Thyroid gland (tissue), 4 donors: ENCODE data around the gene TPBGL.

Source experiments
- POLR2A ChIP-seq, 2 donors: fragments of 450-650 bp; IDR thresholded peaks; one replicate each; pipeline ENCODE4 v1.6.1; 2017; ENCODE audit warnings: antibody characterized with exemption in 2 of 2, mild to moderate bottlenecking in 2 of 2, moderate library complexity in 1 of 2
- TF ChIP-seq, protein P1 (sequence below), 6 experiments: fragments of 200-600 bp in 3 of 6; fragments of 450-650 bp in 3 of 6; sonication (generic) in 3 of 6; IDR thresholded peaks; one replicate each; pipeline ENCODE4 v1.5.1; 2016 to 2019; ENCODE audit warnings: antibody characterized with exemption in 6 of 6, mild to moderate bottlenecking in 2 of 6, inconsistent platforms in 1 of 6, moderate library complexity in 1 of 6

DNA sequence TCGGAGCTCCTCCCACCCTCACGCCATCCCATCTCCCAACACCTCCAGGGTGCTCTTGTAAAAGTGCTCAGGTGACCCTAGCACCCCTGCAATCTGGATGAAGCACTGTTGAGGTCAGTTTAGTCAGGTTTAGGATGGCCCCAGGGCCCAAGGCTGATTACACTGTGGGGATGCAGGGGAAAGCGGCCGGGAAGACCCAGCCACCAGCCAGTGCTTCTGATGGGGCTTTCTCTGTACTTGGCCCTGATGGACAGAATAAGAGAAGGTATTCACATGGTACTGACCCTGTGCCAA, 28.7 kb downstream of the TPBGL start:
- TF ChIP-seq, protein P1, sequence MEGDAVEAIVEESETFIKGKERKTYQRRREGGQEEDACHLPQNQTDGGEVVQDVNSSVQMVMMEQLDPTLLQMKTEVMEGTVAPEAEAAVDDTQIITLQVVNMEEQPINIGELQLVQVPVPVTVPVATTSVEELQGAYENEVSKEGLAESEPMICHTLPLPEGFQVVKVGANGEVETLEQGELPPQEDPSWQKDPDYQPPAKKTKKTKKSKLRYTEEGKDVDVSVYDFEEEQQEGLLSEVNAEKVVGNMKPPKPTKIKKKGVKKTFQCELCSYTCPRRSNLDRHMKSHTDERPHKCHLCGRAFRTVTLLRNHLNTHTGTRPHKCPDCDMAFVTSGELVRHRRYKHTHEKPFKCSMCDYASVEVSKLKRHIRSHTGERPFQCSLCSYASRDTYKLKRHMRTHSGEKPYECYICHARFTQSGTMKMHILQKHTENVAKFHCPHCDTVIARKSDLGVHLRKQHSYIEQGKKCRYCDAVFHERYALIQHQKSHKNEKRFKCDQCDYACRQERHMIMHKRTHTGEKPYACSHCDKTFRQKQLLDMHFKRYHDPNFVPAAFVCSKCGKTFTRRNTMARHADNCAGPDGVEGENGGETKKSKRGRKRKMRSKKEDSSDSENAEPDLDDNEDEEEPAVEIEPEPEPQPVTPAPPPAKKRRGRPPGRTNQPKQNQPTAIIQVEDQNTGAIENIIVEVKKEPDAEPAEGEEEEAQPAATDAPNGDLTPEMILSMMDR (IDR thresholded peaks at IDR 0.05), result no peak
- no peak for TF ChIP-seq POLR2A (IDR thresholded peaks at IDR 0.05)
